IMR-90 (cell line): Measurements from ENCODE around the gene PCDHGA4.
A peak's percentile ranks its signal among the peaks of the same experiment; 100 is the strongest.

ENCODE experiments used
- BHLHE40 ChIP-seq: fragments of 150-350 bp; IDR thresholded peaks from 2 replicates; pipeline ENCODE4 v1.6.1; 2016; ENCODE audit warnings: mild to moderate bottlenecking, low read depth, low read length
- CEBPB ChIP-seq: IDR thresholded peaks from 2 replicates; pipeline ENCODE4 v1.6.1; 2012; ENCODE audit warnings: low read depth, low read length, improper control_type of control experiment
- CTCF ChIP-seq: conservative IDR thresholded peaks from 2 replicates; pipeline ENCODE4 v1.5.1; 2012; ENCODE audit warnings: mild to moderate bottlenecking, low read depth, low read length, improper control_type of control experiment
- ELK1 ChIP-seq: fragments of 150-350 bp; IDR thresholded peaks from 2 replicates; pipeline ENCODE4 v1.6.1; 2016; ENCODE audit warnings: low read depth, mild to moderate bottlenecking, low read length, moderate library complexity, borderline replicate concordance
- FOS ChIP-seq: fragments of 150-350 bp; IDR thresholded peaks from 2 replicates; pipeline ENCODE4 v1.6.1; 2016; ENCODE audit warnings: low read depth, low read length
- MAFK ChIP-seq: IDR thresholded peaks from 2 replicates; pipeline ENCODE4 v1.6.1; 2012; ENCODE audit warnings: low read depth, low read length, improper control_type of control experiment
- MAZ ChIP-seq: IDR thresholded peaks from 2 replicates; pipeline ENCODE4 v1.6.1; 2012; ENCODE audit warnings: low read depth, mild to moderate bottlenecking, low read length, improper control_type of control experiment, moderate library complexity, borderline replicate concordance
- POLR2A ChIP-seq: IDR thresholded peaks from 2 replicates; pipeline ENCODE4 v1.6.1; 2012; ENCODE audit warnings: mild to moderate bottlenecking, low read depth, low read length
- RAD21 ChIP-seq: IDR thresholded peaks from 2 replicates; pipeline ENCODE4 v1.6.1; 2012; ENCODE audit warnings: low read length, improper control_type of control experiment
- RFX5 ChIP-seq: IDR thresholded peaks from 2 replicates; pipeline ENCODE4 v1.8.0; 2012; ENCODE audit warnings: low read depth, mild to moderate bottlenecking, low read length, moderate library complexity
- SMC3 ChIP-seq: fragments of 150-350 bp; IDR thresholded peaks from 2 replicates; pipeline ENCODE4 v1.6.1; 2016; ENCODE audit warnings: low read depth, mild to moderate bottlenecking, antibody characterized with exemption, low read length, moderate library complexity
- TF ChIP-seq, protein P1 (sequence below): fragments of 150-350 bp; IDR thresholded peaks from 2 replicates; pipeline ENCODE4 v1.6.1; 2017; ENCODE audit warnings: mild to moderate bottlenecking, antibody characterized with exemption, low read length, low read depth

DNA sequence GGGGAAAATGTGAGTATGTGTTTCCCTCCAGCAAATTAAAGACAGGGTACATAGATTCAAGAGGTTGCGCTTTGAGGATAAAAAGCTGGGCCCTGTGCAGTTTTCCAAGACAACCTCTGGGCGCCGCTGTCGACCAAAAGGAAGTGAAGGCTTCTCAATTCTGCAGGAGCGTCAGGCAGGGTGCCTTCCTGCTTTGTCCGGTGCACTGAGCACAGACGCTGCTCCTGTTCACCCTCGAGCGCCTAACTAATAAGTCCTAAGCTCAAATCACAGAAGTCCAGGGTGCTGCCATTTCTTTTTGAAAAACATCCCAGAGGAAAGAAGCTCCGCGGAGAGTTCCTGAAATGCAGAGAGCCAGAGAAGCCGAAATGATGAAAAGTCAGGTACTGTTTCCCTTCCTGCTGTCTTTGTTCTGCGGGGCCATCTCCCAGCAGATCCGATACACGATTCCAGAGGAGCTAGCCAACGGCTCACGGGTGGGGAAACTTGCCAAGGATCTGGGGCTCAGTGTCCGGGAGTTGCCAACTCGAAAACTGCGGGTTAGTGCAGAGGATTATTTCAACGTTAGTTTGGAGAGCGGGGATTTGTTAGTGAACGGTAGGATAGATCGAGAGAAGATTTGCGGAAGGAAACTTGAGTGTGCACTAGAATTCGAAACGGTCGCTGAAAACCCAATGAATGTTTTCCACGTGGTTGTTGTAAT is 4.8 kb upstream of the PCDHGA4 start, which contains the start of gene PCDHGB1:
- TF ChIP-seq CTCF (peak; percentile 61), RFX5 (no peak), ELK1 (no peak), POLR2A (no peak), BHLHE40 (peak; percentile 15; the same call in 1 of the 2 replicates), RAD21 (peak; percentile 57), MAZ (no peak), SMC3 (peak; percentile 37), CEBPB (no peak), FOS (no peak), MAFK (no peak)
- TF ChIP-seq, protein P1, sequence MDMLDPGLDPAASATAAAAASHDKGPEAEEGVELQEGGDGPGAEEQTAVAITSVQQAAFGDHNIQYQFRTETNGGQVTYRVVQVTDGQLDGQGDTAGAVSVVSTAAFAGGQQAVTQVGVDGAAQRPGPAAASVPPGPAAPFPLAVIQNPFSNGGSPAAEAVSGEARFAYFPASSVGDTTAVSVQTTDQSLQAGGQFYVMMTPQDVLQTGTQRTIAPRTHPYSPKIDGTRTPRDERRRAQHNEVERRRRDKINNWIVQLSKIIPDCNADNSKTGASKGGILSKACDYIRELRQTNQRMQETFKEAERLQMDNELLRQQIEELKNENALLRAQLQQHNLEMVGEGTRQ, result no peak
